HepG2 (cell line): Measurements from ENCODE around the gene TFF1.

Experiments used
- ATF7 ChIP-seq, 2 experiments: fragments of 450-650 bp in 1 of 2; sonication (generic) in 1 of 2; formaldehyde crosslinking in 1 of 2; IDR thresholded peaks; 2 replicates each; pipeline versions ENCODE4 v1.4.0 to v1.6.1; 2016 to 2020; ENCODE audit warnings: antibody characterized with exemption in 1 of 2, mild to moderate bottlenecking in 1 of 2, missing genetic modification reagents in 1 of 2
- CREM ChIP-seq, 2 experiments: sonication (generic) in 1 of 2; formaldehyde crosslinking in 1 of 2; IDR thresholded peaks; 2 replicates each; pipeline versions ENCODE4 v1.4.0 to v1.6.1; 2016 to 2020; ENCODE audit warnings: antibody characterized with exemption in 1 of 2, mild to moderate bottlenecking in 1 of 2, missing genetic modification reagents in 1 of 2
- SP1 ChIP-seq, 2 experiments: fragments of 450-650 bp in 1 of 2; sonication (generic) in 1 of 2; formaldehyde crosslinking in 1 of 2; IDR thresholded peaks; 2 replicates each; pipeline versions ENCODE4 v1.4.0 to v1.6.1; 2016 to 2020; ENCODE audit warnings: missing genetic modification reagents in 1 of 2
- ZFP36 ChIP-seq: fragments of 150-350 bp; IDR thresholded peaks from 2 replicates; pipeline ENCODE4 v1.6.1; 2018; ENCODE audit warnings: borderline replicate concordance, low read length, low read depth; ENCODE audit not compliant: partially characterized antibody
- ZNF138 ChIP-seq: sonication (generic); formaldehyde crosslinking; IDR thresholded peaks from 2 replicates; pipeline ENCODE4 v1.5.0; 2020; ENCODE audit warnings: mild to moderate bottlenecking, low read depth, missing genetic modification reagents
- ZNF766 ChIP-seq: sonication (generic); formaldehyde crosslinking; IDR thresholded peaks from 2 replicates; pipeline ENCODE4 v1.5.0; 2020; ENCODE audit warnings: missing genetic modification reagents, borderline replicate concordance
- TF ChIP-seq, protein P1 (sequence below): sonication (generic); formaldehyde crosslinking; IDR thresholded peaks from 2 replicates; pipeline ENCODE4 v1.5.0; 2020; ENCODE audit warnings: mild to moderate bottlenecking, missing genetic modification reagents, moderate library complexity
- TF ChIP-seq, protein P2 (sequence below): sonication (generic); formaldehyde crosslinking; IDR thresholded peaks from 2 replicates; pipeline ENCODE4 v1.8.1; 2022; ENCODE audit warnings: mild to moderate bottlenecking, missing genetic modification reagents

DNA sequence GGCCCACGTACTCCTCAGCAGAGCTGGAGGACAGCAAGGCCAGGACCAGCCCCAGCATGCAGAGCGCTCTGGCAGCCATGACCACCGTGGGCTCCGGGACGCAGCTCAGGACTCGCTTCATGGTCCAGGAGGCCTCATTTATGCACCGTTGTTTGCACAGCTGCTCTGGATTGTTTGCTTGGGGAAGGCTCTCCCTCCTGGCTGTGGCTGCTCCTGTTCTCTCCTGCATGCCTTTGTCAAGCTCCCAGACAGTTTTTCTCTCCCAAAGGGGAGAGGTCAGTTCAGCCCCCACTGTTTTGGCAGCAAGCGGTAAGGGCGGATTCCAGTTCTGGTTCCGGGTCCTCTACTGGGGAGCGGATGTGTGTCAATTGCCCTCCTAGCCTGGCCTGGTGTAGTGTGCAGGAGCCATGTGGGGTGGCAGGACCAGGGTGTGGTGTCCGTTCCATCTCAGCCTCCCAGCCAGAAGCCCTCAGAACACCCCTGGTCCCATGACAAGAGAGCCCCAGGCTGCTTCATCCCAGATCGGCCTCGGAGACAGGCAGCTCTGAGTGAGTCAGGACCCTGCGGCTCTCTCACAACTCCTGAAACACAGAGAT is 50.9 kb downstream of the TFF1 start, which contains the start of gene TFF3:
- TF ChIP-seq SP1 (IDR thresholded peaks at IDR 0.05) (no peak), SP1 (CRISPR knock-in tag; IDR thresholded peaks at IDR 0.05) (no peak; the same call in 1 of the 2 replicates), ATF7 (IDR thresholded peaks at IDR 0.05) (no peak), ATF7 (CRISPR knock-in tag; IDR thresholded peaks at IDR 0.05) (no peak), ZFP36 (no peak), ZNF138 (CRISPR knock-in tag) (no peak), CREM (IDR thresholded peaks at IDR 0.05) (no peak), CREM (CRISPR knock-in tag; IDR thresholded peaks at IDR 0.05) (no peak), ZNF766 (CRISPR knock-in tag) (no peak)
- TF ChIP-seq, protein P1, sequence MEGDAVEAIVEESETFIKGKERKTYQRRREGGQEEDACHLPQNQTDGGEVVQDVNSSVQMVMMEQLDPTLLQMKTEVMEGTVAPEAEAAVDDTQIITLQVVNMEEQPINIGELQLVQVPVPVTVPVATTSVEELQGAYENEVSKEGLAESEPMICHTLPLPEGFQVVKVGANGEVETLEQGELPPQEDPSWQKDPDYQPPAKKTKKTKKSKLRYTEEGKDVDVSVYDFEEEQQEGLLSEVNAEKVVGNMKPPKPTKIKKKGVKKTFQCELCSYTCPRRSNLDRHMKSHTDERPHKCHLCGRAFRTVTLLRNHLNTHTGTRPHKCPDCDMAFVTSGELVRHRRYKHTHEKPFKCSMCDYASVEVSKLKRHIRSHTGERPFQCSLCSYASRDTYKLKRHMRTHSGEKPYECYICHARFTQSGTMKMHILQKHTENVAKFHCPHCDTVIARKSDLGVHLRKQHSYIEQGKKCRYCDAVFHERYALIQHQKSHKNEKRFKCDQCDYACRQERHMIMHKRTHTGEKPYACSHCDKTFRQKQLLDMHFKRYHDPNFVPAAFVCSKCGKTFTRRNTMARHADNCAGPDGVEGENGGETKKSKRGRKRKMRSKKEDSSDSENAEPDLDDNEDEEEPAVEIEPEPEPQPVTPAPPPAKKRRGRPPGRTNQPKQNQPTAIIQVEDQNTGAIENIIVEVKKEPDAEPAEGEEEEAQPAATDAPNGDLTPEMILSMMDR (CRISPR knock-in tag) = peak; percentile 27; the same call in 1 of the 2 replicates
- TF ChIP-seq, protein P2, sequence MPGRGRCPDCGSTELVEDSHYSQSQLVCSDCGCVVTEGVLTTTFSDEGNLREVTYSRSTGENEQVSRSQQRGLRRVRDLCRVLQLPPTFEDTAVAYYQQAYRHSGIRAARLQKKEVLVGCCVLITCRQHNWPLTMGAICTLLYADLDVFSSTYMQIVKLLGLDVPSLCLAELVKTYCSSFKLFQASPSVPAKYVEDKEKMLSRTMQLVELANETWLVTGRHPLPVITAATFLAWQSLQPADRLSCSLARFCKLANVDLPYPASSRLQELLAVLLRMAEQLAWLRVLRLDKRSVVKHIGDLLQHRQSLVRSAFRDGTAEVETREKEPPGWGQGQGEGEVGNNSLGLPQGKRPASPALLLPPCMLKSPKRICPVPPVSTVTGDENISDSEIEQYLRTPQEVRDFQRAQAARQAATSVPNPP (CRISPR knock-in tag) = no peak
